Measurements from ENCODE around the gene ZNF485.
"Not testable (repeated sequence)": the region's sequence is repeated elsewhere in the genome, so short reads cannot be mapped to it uniquely, and the experiment has no call there.

The ZNF485 gene

DNA sequence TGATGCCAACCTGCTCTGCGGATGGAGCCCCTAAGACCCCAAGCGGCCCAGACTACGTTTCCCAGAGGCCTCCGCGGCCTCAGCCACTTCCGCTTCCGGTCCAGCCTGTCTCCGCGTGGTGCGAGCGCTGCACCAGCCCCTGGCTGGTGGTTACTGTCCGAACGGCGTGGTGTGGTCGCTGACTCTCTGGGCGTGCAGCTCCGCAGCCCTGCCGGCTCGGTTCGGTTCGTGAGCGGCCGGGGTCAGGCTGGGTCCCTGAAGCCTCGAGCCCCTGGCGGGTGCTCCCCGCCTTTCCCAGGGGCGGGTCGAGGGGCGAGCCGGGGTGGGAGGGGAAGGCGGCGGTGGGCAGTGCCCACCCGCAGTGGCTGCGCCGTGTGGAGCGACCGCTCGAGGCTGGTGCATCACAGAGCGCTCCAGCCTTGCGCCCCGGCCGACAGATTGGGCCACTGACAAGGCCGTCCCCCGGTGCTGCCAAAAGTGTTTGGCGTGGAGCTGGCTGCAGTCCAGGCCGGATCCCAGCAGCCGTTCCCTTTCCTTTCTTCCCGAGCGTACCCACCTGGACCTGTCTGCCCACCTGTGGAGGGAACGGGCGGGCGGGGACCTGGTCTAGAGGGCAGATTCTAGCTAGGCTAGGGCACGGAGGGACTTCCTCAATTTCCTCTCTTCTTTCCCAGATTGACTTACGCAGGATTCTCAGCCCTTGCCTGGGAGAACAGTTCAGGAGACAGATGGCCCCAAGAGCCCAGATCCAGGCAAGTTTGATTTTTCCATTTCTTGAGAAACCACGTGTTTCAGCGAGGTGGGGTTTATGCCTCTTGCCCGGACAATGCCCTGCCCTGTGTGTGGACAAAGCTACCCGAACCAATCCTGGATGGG is at the start of gene ZNF485:
ZNF485 (plus strand) TSS at position 116 of the 876 bp plus-strand sequence; CDS start at position 729, 613 bp downstream.
- peak; percentile 44 for DNase-seq (ENCODE audit: low spot score)

- DNase-seq (ENCODE audit: low spot score) = no peak
These were observed 49.0 kb upstream of the ZNF485 start for GRCh38 chr10:43557214-43557613.

DNA sequence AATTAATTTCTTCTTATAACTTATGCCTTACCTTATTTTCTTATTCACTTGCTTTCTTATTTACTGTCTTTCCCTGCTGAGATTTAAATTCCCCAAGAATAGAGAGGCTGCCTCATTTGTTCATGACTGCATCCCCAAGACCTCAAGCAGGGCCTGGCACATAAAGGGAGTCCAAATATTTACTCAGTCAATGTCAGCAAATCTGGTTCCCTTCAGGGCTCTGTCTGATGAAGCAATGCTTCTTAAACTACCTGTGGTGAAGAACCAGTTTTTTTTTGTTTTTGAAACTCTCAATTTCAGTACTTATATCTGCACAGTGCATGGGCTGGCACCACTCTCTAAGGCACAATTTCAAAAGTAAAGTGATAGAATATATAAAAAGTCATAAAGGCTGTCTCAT is 36.6 kb upstream of the ZNF485 start:
- no peak for DNase-seq (ENCODE audit: low spot score)

GRCh38 chr10:43570971-43571370 is 35.3 kb upstream of the ZNF485 start:
- no peak for DNase-seq (ENCODE audit: low spot score)

GRCh38 chr10:43573250-43574000 is 32.8 kb upstream of the ZNF485 start:
- DNase-seq (ENCODE audit: low spot score) = no peak

DNA sequence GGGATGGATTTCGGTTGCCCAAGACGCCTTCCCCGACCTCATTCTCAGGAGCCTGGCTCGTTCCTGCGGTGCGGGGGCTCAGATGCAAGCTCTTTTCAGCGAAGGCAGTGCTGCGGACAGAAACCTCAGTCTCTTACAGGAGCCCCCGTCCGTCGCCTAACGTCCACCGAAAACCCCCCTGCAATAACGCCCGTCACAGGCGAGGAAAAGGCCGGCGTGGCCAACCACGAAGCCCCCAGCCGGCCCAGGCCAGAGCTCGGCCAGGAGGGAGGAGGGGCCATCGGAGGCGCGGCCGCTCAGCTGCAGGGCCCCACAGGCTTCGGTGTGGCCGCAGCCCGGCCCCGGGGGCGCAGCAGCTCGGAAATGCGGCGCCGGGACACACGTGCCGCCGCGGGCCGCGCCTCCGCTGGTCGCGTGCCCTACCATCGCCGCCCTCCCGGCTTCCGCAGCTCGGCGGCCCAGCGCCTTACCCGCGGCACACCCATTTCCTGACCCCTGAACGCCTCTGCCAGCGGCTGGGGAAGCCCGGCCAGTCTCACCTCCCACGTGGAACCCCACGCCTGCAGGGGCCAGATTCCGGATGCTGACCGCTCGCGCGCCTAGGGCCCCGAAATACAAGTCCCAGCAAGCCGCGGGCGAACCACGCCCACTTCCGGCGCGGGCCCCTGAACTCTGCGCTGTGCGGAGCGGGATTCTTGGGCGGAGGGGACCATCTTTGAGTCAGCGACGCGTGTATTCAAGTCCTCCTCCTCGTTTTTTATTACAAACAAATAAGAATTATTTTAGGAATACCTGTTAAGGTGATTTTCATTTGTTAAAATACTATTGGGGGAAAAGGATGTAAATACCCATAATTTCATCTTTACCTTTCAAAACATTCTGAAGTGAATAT is 32.0 kb upstream of the ZNF485 start, which contains the start of gene ZNF239:
ZNF239 (minus strand) TSS at position 616 of the 892 bp plus-strand sequence. CDS start 16,537 bp downstream, outside the sequence.
- DNase-seq (ENCODE audit: low spot score) = peak; percentile 71

DNA sequence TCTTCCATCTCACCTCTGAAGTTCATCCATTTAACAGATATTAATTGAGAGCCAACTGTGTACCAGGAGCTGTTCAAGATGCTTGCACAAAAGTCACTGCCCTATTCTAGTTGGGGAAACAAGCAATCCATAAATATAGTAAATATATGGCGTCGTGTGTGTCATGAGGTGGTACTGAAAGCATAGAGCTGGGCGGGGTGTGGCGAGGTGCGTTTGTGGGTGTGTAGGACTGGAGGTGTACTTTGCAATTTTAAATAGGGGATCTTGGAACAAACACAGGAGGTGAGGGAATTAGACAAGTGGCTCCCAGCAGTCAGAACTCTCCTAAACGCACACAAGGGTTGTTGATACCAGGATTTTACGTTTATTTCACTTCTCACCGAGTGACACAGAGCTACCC is 31.3 kb upstream of the ZNF485 start:
- DNase-seq (ENCODE audit: low spot score) = no peak

DNA sequence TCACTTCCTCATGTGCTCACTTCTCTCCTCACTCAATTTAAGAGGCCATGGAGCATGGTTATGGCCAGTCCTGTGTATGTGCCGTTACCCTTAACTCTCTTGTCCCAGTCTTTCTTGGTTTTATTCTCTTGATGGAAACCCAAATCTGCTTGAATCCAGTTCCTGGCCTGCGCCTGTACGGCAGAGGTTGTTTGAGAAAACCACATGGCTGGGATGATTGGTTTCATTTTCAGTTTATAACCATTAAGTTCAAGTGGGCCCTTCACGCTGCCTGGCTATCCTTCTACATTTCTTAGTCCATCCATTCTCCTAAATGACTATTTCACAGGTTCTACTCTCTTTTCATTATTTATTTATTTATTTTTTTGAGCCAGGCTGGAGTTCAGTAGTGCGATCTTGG is 30.2 kb upstream of the ZNF485 start:
- DNase-seq (ENCODE audit: low spot score) = no peak

DNA sequence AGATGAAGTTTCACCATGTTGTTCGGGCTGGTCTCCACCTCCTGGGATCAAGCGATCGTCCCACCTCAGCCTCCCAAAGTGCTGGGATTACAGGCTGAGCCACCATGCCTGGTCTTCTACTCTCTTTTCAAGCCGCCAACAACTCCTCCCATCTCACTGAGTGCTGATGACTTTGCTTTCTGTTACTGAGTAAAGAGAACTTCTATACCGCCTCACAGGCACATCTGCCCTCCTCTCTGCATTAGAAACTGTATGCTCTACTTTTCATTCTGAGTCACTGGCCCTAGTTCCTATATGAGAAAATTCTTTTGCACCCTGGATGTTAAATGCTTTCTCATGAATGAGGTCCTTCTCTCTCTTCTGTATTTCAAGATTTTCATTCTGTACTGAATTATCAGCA is 29.7 kb upstream of the ZNF485 start:
- no peak for DNase-seq (ENCODE audit: low spot score)

- no peak for DNase-seq (ENCODE audit: low spot score)
These were observed 22.2 kb upstream of the ZNF485 start for GRCh38 chr10:43584051-43584450.

- DNase-seq (ENCODE audit: low spot score) = no peak
These were observed 21.2 kb upstream of the ZNF485 start for GRCh38 chr10:43585046-43585445.

DNA sequence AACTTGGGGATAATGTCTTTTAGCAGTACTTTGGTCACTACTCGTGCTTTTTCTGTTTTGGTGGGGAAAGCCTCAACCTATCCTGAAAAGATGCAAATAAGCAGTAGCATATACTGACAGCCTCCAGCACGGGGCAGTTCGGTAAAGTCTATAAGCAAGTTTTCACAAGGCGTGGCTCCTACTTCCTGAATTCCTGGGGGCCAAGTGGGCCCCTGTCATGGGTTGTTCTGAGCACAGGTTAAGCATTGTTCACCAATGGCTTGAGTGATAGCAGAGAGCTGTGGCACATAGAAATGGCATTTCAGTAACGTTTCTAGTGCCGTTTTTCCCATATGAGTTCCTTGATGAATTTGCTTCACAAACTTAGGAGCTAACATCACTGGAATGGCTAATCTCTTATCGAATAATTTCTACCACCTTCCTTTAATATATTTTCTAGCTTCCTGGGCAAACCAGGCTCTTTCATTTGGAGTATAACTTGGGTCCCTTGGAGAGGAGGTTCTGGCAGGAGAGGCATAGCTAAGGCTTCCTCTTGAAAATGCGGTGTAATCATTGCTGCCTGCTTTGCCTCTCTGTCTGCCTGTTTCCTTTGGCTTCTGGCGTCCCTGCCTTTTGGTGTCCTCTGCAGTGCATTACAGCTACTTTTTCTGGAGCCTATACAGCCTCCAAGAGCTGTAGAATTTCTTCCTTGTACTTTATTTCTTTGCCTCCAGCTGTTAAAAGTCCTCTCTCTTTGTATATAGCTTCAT is 20.1 kb upstream of the ZNF485 start:
- no peak for DNase-seq (ENCODE audit: low spot score)

GRCh38 chr10:43586730-43587115 is 19.5 kb upstream of the ZNF485 start:
- not testable (repeated sequence) for DNase-seq (ENCODE audit: low spot score)

GRCh38 chr10:43591303-43591904 is 14.8 kb upstream of the ZNF485 start:
- no peak for DNase-seq (ENCODE audit: low spot score)

- DNase-seq (ENCODE audit: low spot score) = no peak
These were observed 11.2 kb upstream of the ZNF485 start for GRCh38 chr10:43594944-43595589.

DNA sequence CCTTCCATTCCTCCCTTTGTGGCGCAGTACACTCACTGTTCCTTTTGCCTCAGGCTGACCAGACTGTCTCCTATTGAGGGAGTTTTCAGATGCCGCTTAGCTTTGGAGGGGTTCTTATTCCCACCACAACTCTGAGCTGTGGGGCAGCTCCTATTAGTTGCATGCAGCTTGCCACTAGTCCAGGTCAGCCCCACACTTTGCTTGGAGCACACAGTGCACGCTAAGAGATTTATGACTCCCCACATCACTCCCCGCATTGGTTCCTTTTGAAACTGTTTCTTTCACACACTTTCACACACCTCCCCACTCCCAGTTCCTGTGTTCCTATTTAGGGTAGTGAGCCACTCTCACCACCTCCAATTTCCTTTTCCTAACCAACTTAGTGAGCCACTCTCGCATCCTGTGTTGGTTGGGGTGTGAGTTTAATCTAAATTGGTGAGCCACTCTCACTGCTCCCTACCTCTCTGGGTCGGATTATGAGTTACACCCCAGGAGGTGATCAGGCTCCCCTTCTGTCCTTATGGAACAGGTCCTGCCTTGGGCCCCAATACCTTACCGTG is 10.4 kb upstream of the ZNF485 start:
- DNase-seq (ENCODE audit: low spot score) = no peak

DNA sequence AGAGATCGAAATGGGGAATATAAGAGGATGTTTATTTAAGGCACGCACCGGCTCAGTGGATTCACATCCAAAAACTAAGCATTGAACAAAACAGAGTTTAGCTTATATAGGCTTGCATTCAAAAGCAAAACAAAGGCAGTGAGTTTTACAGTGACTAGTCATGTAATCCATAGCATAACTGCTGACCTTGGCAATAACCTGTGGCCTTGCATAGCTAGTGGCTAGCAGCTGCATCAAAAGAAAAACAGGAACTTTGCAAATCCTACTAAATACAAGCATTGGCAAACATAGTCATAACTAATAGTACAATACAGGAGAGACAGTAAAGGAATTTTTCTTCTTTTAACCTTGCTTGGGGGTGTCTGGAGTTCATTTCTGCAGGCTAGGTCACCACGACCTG is 9.7 kb upstream of the ZNF485 start:
- DNase-seq (ENCODE audit: low spot score) = no peak

- DNase-seq (ENCODE audit: low spot score) = no peak
These were observed 7.8 kb upstream of the ZNF485 start for GRCh38 chr10:43598446-43598845.

GRCh38 chr10:43599333-43599732 is 6.9 kb upstream of the ZNF485 start:
- DNase-seq (ENCODE audit: low spot score) = no peak

DNA sequence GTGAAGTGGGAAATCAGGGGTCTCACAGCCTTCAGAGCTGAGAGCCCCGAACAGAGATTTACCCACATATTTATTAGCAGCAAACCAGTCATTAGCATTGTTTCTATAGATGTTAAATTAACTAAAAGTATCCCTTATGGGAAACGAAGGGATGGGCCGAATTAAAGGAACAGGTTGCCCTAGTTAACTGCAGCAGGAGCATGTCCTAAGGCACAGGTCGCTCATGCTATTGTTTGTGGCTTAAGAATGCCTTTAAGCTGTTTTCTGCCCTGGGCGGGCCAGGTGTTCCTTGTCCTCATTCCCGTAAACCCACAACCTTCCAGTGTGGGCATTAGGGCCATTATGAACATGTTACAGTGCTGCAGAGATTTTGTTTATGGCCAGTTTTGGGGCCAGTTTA is 4.7 kb upstream of the ZNF485 start:
- DNase-seq (ENCODE audit: low spot score) = not testable (repeated sequence)
